D721Med (cell line): ENCODE measurements around the gene HTR2A.

Experiments
- DNase-seq: peaks from one replicate; pipeline ENCODE4 v3.0.0; 2011; ENCODE audit warnings: low spot score; ENCODE audit not compliant: insufficient read length
- FAIRE-seq: peaks from 2 replicates; lab custom pipeline; 2011; peaks lifted over from hg19 to GRCh38; lab: Jason Lieb, UNC
- TF ChIP-seq, protein P1 (sequence below): IDR thresholded peaks from 2 replicates; pipeline ENCODE4 v1.5.1; 2012; ENCODE audit warnings: mild to moderate bottlenecking, control low read depth; ENCODE audit not compliant: insufficient read depth; ENCODE audit errors: missing control alignments

The HTR2A gene

DNA sequence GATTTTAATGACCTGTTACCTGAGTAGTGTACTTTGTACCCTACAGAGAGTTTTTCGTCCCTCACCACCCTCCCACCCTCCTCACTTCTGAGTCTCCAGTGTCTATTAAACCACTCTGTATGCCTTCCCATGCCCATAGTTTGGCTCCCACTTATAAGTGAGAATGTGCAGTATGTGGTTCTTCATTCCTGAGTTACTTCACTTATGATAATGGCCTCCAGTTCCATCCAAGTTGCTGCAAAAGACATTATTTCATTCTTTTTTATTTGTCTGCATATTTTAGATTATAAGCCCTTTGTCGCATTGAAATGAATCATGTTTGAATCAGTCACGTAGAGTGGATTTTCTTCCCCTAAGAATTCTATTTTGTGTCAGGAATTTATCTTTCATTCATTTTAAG is 12.2 kb upstream of the HTR2A start:
- FAIRE-seq, result no peak
- TF ChIP-seq, protein P1, sequence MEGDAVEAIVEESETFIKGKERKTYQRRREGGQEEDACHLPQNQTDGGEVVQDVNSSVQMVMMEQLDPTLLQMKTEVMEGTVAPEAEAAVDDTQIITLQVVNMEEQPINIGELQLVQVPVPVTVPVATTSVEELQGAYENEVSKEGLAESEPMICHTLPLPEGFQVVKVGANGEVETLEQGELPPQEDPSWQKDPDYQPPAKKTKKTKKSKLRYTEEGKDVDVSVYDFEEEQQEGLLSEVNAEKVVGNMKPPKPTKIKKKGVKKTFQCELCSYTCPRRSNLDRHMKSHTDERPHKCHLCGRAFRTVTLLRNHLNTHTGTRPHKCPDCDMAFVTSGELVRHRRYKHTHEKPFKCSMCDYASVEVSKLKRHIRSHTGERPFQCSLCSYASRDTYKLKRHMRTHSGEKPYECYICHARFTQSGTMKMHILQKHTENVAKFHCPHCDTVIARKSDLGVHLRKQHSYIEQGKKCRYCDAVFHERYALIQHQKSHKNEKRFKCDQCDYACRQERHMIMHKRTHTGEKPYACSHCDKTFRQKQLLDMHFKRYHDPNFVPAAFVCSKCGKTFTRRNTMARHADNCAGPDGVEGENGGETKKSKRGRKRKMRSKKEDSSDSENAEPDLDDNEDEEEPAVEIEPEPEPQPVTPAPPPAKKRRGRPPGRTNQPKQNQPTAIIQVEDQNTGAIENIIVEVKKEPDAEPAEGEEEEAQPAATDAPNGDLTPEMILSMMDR, result no peak
- DNase-seq, result no peak

DNA sequence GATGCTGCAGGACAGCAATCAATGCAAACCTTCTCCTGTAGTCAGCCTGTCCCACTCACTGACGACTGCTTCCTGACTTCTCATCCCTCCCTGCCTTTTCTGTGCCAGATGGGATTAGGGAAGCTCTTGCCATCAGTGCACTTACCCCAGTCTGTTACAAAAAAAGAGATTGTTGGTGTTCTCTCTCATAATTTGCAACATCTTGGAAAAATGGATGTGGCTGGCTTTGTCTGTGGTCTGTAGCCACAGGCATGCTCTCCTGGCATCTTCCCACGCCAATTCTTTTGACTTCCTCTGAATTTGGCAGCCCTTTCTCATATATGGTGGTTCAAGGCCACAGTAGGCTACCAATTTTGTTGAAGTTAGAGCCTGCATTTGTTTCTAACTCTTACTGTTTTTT is 11.6 kb upstream of the HTR2A start:
- DNase-seq, result no peak
- TF ChIP-seq, protein P1, result no peak
- no peak for FAIRE-seq

DNA sequence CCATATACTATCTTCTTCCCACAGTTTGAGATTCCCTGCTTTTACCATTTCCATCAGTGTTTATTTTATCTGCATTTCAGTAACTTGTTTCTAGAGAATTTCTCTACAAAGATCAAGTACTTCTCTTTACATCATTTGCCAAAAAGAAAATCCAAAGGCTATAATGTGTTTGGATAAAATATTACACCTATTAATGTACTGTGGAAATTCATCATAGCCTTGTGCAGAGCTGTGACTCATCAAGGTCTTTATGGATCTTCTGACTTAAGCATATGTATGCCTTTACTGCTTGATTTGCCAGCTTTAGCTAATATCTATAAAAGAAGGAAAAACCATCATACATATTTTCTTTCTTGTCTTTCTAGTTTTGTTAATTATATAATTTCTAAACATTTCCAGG is 9.6 kb upstream of the HTR2A start:
- no peak for FAIRE-seq
- TF ChIP-seq, protein P1, result no peak
- DNase-seq, result no peak

DNA sequence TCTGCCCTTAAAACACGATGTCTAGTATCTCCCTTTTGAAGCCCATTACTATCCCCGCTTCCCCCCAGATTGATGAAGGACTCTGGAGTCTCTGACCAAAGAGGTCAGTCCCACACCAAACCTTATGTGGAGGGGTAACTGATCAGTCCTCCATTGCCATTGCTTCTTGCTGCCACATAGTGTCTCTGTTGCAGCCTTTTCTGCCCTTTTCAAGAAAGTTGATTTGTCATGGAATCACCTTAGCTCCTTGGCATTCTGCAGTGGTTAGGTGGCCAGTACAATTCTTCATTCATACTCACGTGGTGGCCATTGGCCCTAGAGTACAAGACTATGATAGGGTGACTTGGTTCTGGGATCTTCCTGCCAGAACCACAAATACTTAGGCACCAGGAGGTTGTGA is 8.4 kb upstream of the HTR2A start:
- DNase-seq, result no peak
- no peak for FAIRE-seq
- TF ChIP-seq, protein P1, result no peak

DNA sequence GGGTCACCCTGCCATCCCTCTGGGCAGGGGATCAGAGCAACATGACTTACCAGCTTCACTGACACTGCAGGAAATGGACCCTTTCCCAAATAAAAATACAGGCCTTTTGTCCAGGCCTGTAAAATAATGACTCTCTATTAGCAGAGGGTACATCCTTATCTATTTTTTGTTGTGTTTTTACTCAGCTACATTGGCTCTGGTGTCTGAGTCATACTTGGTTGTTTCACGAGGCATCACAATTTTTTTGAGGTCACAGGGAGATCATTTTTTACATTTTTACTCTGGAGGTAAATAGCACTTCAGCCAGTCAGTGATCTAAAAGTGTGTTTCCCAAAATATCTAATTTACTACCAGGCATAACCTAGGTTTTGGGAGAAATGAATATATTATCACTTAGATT is 6.9 kb upstream of the HTR2A start:
- TF ChIP-seq, protein P1, result no peak
- FAIRE-seq (no peak), DNase-seq (no peak)

DNA sequence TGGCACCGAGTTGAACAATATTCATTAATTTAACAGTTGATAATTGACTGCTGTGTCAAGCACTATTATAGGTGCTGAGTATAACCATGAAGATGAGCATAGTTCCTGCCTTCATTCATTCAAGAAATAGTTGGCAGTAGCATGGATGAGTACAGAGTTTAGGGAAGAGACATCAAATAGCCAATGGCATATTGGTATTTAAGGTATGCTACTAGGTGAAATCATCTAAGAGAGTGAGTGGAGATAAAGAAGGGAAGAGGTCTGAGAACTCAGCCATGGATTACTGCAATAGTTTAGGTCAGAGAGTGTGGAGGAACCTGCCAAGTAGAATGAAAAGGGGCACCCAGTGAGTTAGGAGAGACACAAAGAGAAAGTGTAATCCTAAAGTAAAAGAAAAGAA is 4.9 kb upstream of the HTR2A start:
- FAIRE-seq (no peak), DNase-seq (no peak)

DNA sequence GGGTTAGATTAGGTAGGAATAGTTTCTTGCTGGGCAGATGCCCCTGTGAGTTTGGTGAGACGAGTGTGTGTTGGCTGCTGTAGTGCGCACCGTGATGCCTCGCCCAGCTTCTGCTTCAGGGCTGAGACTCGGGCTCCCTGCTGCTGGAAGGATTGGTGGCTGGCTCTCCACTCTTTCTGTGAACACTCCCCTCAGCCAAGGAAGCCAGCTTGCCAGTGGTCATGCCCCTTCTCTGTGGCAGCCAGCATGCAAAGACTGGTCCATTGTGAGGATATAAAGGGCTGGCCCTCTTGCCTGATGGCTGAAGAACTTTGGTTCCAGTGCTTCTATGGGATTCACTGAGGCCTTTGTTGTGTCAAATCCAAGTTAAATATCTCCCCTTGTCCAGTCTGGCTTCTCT is 2.9 kb upstream of the HTR2A start:
- TF ChIP-seq, protein P1, result no peak
- FAIRE-seq (no peak), DNase-seq (no peak)

More for the DNA sequence above, 4.9 kb upstream of the HTR2A start:
- TF ChIP-seq, protein P1, result no peak
